Stimulated activated CD4-positive, alpha-beta T cell treated with anti-CD3 and anti-CD28 coated beads, TNF-alpha, amount 100 ng/mL, for 48 hours (primary cell): ENCODE data around the gene OR6C6.
"Not testable (repeated sequence)": the region's sequence is repeated elsewhere in the genome, so short reads cannot be mapped to it uniquely, and the experiment has no call there.

ENCODE experiments used
- DNase-seq, 3 donors: peaks; one replicate each; pipeline ENCODE4 v3.0.0-alpha.2; 2020; ENCODE audit warnings: low read depth in 3 of 3

Gene OR6C6

DNA sequence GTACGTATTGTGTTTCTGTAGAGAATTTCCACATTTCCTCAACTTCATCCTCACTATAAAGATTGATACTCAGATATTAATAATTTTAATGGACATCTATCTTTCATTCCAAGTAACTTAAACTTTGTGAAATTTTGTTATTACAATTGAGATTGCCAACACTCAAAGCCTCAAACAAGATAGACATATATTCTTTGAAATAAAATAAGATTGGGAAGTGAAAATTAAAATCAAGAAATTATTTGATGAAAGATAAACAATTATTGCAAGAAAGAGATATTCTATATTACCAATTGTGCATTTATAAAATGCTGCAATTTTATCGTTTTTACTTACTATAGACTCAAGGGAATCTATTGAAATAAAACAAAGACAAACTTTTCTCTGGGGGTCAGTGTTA lies at the start of gene OR6C6:
OR6C6 (minus strand) TSS at position 101 of the 400 bp plus-strand sequence. CDS start 1,337 bp downstream, outside the sequence.
- DNase-seq, result no peak

DNA sequence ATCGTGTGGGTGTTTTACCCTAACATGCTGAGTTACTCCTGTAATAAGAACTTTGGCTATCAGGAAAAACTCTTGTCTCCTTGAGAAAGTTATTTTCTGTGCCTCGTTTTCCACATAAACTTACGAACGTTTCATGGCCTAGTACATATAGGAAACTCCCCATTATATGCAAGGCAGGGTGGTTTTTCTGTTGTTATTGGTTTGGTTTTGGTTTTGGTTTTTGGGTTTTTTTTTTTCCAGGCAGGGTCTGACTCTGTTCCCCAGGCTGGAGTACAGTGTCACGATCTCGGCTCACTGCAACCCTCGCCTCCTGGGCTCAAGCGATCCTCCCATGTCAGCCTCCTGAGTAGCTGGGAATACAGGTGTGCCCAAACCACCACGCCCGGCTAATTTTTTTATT lies 39.6 kb upstream of the OR6C6 start:
- no peak for DNase-seq

DNA sequence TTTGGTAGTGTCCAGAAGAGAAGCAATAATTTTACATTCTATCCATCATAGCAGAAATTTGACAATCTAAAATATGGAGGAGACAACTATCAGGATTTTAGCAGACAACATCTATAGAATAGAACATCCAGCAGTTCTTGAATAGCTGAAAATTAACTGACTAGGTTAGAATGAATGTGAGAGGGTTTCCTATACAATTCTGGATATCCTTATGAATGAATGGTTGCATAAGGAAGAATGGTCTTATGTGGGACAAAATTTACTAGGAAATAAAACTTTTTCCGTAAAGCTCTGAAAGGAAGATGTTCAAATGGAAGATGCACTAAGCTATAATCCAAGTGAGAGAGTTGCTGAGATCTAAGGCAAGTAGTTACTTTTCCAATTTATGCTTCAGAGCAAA lies 34.1 kb upstream of the OR6C6 start, which contains the start of gene OR6C3:
OR6C3 (plus strand) TSS at position 301 of the 400 bp plus-strand sequence. CDS start 955 bp downstream, outside the sequence.
- no peak for DNase-seq

DNA sequence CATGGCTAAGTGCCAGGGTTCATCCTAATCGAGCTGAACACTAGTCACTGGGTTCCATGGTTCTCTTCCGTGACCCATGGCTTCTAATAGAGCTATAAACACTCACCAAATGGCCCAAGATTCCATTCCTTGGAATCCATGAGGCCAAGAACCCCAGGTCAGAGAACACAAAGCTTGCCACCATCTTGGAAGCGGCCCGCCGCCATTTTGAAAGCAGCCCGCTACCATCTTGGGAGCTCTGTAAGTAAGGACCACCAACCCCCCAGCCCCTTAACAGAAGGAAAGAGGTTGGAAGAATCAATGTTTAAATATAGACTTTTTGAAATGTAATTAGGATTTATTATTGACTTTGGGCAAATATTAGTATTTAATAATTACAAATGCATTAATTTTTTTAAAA lies 29.4 kb upstream of the OR6C6 start:
- not testable (repeated sequence) for DNase-seq

DNA sequence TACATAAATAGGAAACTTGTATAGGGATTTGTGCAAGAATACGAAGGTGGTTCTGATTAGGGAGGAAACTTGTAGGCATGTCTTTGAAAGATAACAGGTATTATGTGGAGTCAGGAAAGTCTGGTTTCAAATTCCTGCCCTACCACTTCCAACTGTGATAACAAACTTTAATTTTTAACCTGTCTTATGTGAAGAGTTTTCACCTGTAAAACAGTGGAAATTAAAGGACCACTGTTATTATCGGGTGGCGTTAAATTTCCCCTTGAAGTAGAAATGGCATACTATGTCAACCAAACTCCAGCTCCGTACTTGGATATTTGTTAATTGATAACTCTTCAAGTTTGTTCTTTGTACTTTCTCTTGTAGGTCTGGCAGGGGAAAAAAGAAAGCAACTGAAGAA lies 23.8 kb upstream of the OR6C6 start:
- no peak for DNase-seq

DNA sequence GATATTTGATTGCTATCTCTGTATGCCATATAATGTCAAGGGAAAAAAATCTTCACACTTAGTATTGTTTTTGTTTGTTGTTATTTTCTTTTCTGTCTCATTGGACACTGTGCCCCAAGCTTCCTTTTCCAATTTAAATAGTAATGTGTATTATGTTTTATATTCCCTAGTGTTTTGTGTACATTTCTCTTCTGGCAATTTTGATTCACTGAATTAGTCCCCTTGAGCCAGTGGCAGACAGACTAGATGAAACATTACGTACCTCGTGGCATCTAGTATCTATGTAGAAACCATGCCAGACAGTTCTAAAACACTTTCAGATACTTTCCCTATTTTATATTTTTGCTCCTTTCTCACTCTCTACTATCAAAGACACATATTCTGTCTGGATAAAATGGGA lies 17.7 kb upstream of the OR6C6 start, which contains the start of gene OR6C1:
OR6C1 (plus strand) TSS at position 301 of the 400 bp plus-strand sequence. CDS start 6,257 bp downstream, outside the sequence.
- DNase-seq, result no peak

DNA sequence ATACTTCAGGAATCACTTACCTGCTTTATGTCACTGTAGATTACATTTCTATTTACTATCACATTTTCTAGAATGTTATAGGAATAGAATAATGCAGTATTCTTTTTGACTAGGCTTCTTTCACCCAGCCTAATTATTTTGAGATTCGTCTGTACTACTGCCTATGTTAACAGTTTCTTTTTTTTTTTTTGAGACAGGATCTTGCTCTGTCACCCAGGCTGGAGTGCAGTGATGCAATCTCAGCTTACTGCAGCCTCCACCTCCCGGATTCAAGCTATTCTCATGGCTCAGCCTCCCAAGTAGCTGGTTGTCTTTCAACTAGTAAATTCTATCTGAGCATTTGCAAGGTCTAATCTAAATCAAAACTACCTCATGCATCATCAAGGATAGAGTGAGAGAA lies 6.4 kb downstream of the OR6C6 start:
- DNase-seq, result no peak

DNA sequence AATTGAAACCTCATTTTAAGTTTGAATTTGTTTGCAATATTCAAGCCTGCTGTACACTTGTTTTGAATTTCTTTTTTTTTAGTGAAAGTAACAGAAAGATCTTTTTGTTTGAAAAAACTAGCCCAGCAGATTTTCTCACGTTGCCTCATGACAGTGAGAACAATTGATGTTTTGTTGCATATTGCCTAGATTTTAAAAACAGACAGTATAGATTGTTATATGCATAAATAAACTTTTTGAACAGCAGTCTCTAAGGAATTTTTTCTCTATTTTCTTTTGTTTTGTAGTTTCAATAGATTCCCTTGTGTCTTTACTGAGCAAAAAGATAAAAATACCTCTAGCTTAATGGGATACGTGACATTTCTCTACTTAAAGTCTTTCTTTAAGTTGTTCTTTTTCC lies 15.4 kb downstream of the OR6C6 start:
- no peak for DNase-seq

DNA sequence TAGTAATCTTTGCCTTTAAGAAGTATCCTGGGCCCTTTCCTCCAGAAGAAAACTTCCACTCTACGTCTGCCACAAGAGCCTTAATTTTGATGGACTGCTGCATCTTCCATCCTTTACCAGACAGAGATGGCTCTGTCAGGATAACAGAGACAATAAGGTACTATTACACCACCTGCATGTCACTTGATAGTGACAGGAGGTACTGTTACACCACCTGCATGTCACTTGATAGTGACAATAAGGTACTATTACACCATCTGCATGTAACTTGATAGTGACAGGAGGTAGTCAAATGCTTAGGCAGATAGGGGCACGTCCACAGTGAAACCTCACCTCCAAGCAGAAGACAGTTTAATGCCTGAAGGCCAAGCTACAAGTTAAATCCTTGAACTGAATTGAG lies 38.1 kb downstream of the OR6C6 start:
- no peak for DNase-seq

DNA sequence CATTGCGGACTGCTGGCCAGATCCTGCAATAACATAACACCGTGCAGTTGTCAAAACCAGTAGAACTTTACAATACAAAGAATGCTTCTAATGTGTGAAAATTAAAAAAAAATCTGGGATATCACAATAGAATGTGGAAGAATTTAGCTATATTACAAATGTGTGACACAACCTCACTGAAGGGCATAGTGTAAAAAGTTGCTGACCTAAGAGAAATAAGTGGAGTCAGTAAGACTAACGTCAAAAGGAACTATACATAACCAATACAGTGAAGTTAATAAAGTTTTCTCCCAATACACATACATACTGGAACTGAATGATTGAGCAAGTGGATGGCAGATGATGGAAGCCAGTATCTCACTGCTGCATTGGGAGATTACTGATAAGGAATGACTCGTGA lies 39.5 kb downstream of the OR6C6 start:
- DNase-seq, result no peak

DNA sequence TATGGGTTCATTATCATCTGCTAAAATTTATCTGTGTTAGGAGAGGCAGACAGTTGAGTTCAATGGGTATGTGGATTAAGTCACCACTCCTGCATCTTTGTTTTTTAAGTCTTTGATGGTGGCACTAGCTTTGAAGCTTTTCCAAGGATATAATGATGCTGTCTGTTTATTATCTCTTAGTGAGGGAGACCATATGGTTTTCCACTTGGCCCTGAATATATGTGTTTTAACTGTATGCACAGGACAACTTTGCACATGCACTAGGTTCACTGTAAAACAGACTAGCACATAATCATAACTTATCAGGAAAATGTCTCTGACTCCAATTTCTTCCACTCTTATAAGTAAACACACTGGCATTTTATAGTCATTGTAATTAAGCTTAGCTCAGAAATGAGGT lies 43.1 kb downstream of the OR6C6 start:
- no peak for DNase-seq

DNA sequence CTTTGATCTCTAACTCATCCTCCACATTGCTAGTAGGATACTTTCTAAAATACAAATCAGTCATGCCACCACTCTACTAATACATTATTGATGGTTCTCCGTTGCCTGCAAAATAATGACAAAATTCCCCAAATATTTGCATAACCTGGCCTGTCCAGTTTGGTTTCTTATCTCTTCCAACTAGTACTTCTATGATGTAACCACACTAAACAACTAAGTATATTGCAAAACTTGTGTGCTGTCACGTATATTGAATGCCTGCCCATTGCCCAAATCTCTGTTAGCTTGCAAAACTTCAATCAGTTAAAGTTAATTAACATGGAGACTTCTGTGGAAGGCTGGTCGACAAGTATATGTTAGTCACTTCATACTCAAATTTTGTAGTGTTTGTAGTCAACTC lies 45.4 kb downstream of the OR6C6 start:
- DNase-seq, result no peak

DNA sequence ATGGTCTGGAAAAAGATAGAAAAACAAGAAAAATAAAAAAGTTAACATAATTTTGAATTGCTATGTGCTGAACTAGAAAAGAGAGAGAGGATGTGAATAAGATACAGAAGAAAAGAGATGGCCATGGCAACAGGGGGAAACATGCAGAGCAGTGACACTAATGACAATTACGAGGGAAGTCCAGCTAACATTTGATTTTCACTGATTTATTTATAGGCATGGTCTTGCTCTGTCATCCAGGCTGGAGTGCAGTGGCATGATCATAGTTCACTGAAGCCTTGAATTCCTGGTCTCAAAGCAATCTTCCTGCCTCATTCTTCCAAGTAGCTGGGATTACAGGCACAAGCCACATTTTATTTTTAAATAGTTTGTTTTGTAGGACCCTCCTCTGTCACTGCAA lies 50.2 kb downstream of the OR6C6 start:
- DNase-seq, result no peak

DNA sequence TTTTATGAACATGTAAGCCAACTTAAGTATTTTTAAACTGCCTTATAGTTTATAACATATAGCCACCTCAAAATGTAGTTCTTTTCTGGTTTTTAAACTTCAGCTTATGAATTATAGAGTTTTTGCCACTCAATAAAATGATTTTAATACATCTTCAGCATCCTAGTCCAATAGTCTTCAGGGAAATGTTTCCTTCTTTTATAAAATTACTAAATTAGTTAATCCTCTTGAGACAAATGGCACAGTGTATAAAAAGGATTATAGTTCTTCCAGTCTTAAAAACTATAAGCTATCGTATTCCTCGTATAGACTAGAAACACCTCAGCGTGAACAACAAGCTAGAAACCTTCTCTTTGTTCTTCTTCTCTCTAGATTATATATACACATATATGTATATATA lies 52.1 kb downstream of the OR6C6 start, which contains the start of gene OR6C74:
OR6C74 (plus strand) TSS at position 301 of the 400 bp plus-strand sequence. CDS start 2,679 bp downstream, outside the sequence.
- no peak for DNase-seq
